Measurements from ENCODE around the gene THSD4. TPM values are rescaled to one million over a fixed set of nuclear protein-coding genes. Genes with fewer than 3 reads are reported as not detected.
"Not testable (repeated sequence)": the region's sequence is repeated elsewhere in the genome, so short reads cannot be mapped to it uniquely, and the experiment has no call there.

Gene THSD4
- total RNA-seq, 2 donors from 2014 or later, result not detected

DNA sequence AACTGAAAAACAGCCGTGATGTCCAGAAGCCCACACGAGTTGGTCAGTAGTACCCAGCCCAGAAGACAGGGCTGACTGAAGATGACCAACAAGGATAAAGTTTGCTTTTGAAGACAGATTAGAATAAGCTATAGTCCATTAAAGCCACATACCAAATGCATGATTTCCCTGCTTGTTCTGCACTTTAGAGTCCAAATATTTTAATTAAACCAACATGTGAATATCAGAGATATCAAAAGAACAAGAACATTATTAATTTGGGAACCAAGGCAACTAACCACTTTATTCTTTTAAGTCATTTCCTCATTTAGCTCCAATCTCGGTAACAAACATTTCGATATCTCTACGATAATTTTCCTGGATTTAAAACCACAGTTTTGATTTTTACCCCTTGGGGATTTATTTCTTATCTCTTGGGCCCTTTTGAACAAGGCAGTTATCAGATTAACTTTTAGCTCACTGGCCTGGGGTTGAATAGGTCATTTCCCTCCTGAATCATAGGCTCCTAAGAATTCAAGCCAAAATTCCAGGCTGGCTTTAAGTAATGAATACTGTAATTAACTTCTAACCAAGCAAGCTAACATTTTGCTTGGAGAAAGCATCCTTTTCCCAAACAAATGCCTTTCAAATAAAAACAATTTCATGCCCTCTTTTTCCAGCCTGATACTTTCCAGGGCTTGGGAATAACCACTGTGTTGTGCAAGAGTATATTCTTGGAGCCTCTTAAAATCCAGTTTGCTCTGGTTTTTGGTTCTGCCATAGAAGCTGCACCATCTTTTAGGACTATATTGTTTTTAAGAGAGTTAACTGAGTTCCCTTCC is 592.2 kb downstream of the THSD4 start:
- Mint-ChIP-seq H3K36me3 (no peaks in the 10 kb centered on the region), H3K27ac (no peak overlapping the region), H3K4me1 (ENCODE audit: low read depth in 2 of 2) (no peaks in the 10 kb centered on the region), H3K27me3 (peaks cover 31 to 37% of the 10 kb centered on the region in 2 donors), H3K4me3 (no peak overlapping the region), H3K9me3 (no peaks in the 10 kb centered on the region)
- ATAC-seq (no peak), DNase-seq (ENCODE audit: low spot score) (no peak)

DNA sequence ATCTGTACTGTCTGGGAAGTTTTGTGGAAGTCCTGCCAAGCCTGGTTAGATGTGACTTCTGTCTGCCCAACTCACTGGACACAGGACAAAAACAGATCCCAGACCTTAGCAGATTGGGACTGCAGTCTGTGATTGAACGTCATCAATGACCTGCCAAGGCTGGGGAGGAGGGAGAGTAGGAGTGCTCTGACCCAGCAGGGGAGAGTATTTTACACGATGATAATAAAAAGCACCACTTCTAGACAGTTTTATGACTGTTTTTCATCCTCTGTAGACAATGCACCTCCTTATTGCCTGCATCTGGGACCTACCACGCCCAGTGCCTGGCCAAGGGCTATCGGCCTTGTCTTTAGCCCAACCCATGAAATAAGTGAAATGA is 592.8 kb downstream of the THSD4 start:
- Mint-ChIP-seq H3K36me3 (no peaks in the 10 kb centered on the region), H3K27ac (no peak overlapping the region), H3K4me3 (no peak overlapping the region), H3K9me3 (no peaks in the 10 kb centered on the region), H3K27me3 (peaks cover 33 to 40% of the 10 kb centered on the region in 2 donors), H3K4me1 (ENCODE audit: low read depth in 2 of 2) (no peaks in the 10 kb centered on the region)
- DNase-seq (ENCODE audit: low spot score) (no peak), ATAC-seq (no peak)

DNA sequence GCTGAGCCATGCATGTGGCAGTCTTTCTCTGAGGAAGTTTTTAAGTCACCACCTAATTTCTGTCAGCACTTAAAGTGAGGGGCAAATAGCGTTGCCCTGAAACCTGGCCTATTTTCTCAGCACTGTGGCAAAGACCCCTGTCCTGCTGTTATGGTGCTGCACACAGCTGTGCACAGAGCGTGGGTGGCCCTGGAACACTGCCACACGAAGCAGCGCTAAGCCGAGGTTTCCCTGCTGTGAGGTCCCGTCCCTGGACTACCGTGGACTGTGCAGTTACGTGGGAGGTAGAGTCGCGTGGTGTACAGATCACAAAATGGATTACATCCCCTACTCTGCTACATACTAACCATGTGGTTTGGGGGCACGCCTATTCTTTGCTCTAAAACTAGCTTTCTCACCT is 593.5 kb downstream of the THSD4 start:
- Mint-ChIP-seq H3K36me3 (no peaks in the 10 kb centered on the region), H3K4me3 (no peak overlapping the region), H3K27me3 (peaks cover 33 to 40% of the 10 kb centered on the region in 2 donors), H3K9me3 (no peaks in the 10 kb centered on the region), H3K27ac (no peak overlapping the region), H3K4me1 (ENCODE audit: low read depth in 2 of 2) (no peaks in the 10 kb centered on the region)
- DNase-seq (ENCODE audit: low spot score), result no peak
- no peak for ATAC-seq

DNA sequence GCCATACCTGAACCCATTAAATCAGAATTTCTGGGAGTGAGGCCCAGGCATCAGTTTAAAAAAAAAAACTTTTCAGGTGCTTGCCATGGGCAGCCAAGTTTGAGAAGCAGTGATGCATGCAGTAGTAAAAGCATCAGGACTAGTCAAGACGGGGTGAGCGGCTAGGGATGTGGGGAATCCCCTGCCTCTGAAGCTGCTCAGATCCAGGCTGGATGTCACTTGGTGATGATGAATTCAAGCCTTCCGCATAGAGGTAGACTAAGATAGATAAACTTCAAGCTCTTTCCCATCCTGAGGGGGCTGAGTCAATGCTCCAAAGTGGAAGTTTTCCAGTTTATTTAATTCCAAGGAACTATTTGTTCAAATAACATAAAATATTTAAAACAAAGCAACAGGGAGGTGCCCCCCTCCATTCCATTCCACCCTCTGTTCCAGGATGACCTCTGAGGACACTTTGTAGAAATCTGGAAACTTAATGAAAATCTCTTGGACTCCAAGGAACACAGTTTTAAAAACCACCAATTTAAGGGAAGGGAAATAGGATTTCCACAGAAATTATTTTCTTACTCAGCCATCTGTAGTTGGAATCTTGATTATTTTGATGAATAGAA is 594.6 kb downstream of the THSD4 start:
- no peaks in the 10 kb centered on the region for H3K36me3 Mint-ChIP-seq
- H3K27ac Mint-ChIP-seq, result no peak overlapping the region
- no peak for ATAC-seq
- DNase-seq (ENCODE audit: low spot score), result no peak
- no peaks in the 10 kb centered on the region for H3K9me3 Mint-ChIP-seq
- no peaks in the 10 kb centered on the region for H3K4me1 Mint-ChIP-seq (ENCODE audit: low read depth in 2 of 2)
- peaks cover 33 to 35% of the 10 kb centered on the region in 2 donors for H3K27me3 Mint-ChIP-seq
- no peak overlapping the region for H3K4me3 Mint-ChIP-seq

DNA sequence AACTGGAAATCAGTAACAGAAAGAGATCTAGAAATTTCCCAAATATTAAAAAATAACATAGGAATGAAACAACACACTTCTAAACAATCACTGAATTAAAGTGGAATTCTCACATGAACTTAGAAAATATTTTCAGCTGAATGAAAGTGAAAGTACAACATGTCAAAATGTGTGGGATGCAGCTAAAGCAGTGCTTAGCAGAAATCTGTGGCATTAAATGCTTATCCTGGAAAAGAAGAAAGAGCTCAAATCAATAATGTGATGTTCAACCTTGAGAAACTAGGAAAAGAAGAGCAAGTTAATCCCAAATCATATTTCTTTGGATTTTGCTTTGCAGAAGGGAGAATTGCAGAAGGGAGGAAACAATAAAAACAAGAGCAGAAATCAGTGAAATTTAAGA is 596.9 kb downstream of the THSD4 start:
- peaks cover 18 to 19% of the 10 kb centered on the region in 2 donors for H3K27me3 Mint-ChIP-seq
- no peak overlapping the region for H3K27ac Mint-ChIP-seq
- H3K36me3 Mint-ChIP-seq, result no peaks in the 10 kb centered on the region
- no peaks in the 10 kb centered on the region for H3K9me3 Mint-ChIP-seq
- no peak for ATAC-seq
- H3K4me1 Mint-ChIP-seq (ENCODE audit: low read depth in 2 of 2), result no peaks in the 10 kb centered on the region
- H3K4me3 Mint-ChIP-seq, result no peak overlapping the region
- no peak for DNase-seq (ENCODE audit: low spot score)

DNA sequence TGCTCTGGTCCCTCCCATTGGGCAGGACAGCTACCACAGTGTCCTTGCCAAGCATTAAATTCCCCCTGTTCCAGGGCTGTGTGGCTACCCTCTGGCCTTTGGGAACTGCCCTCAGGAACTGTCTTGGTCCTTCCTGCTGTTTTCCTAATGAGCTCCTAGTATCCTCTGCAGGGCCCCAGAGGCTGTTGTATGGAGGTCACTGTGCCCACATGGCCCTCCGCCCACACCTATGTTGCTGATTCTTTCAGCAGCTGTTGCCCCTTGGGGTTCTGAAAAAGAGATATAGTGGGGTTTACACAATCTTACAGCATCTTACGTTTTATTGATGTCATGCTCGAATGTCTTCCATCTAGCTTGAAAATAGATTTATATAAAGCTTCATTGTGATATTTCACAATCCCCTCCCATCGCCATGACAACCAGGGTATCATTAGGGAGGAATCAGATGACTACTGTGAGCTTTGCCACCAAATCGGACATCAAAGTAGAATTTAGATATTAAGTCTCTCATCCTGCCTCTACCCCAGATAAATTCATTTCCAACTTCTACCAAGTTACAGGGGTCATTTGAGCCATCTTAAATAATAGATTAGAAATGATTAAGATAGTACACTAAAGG is 598.0 kb downstream of the THSD4 start:
- no peaks in the 10 kb centered on the region for H3K9me3 Mint-ChIP-seq
- H3K4me3 Mint-ChIP-seq, result no peak overlapping the region
- DNase-seq (ENCODE audit: low spot score) (no peak), ATAC-seq (no peak)
- peaks cover 21 to 27% of the 10 kb centered on the region in 2 donors for H3K27me3 Mint-ChIP-seq
- H3K36me3 Mint-ChIP-seq, result no peaks in the 10 kb centered on the region
- no peaks in the 10 kb centered on the region for H3K4me1 Mint-ChIP-seq (ENCODE audit: low read depth in 2 of 2)
- H3K27ac Mint-ChIP-seq, result no peak overlapping the region

DNA sequence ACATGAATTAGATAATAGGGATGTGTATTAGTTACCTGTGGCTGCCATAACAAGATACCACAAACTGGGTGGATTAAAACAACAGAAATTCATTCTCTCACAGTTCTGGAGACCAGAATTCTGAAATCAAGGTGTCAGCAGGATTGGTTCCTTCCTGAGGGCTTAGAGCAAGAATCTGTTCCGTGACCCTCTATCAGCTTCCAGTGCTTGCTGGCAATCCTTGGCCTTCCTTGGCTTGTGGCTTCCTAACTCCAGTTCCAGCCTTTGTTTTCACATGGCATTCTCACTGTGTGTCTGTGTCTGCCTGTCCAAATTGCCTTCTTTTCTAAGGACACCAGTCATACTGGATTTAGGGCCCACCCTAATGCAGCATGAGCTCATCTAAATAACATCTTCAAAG is 600.6 kb downstream of the THSD4 start:
- H3K27me3 Mint-ChIP-seq, result peaks cover 20 to 34% of the 10 kb centered on the region in 2 donors
- no peaks in the 10 kb centered on the region for H3K4me1 Mint-ChIP-seq (ENCODE audit: low read depth in 2 of 2)
- H3K9me3 Mint-ChIP-seq, result no peaks in the 10 kb centered on the region
- ATAC-seq (no peak), DNase-seq (ENCODE audit: low spot score) (no peak)
- no peaks in the 10 kb centered on the region for H3K36me3 Mint-ChIP-seq
- no peak overlapping the region for H3K4me3 Mint-ChIP-seq
- no peak overlapping the region for H3K27ac Mint-ChIP-seq

DNA sequence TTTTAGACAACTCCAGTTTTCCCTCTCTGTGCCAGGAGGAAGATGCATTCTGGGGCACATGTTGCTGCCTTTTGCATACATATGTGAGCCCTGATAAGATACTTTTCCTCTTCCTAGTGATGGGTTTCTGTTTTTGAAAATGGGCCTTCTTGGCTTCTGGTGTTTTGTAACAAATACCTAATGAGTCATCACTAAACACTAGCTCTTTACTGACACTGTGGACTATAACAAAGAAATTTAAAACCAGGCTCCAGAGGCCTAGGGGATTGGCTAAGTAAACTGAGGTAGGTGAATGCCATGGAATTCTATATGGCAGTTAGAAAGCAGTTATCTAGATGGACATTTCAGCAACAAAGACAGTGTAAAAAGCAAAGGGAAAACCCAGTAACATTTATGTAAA is 601.7 kb downstream of the THSD4 start:
- no peaks in the 10 kb centered on the region for H3K36me3 Mint-ChIP-seq
- H3K27me3 Mint-ChIP-seq, result peaks cover 17 to 24% of the 10 kb centered on the region in 2 donors
- no peaks in the 10 kb centered on the region for H3K4me1 Mint-ChIP-seq (ENCODE audit: low read depth in 2 of 2)
- H3K27ac Mint-ChIP-seq, result no peak overlapping the region
- ATAC-seq (no peak), DNase-seq (ENCODE audit: low spot score) (no peak)
- H3K9me3 Mint-ChIP-seq, result no peaks in the 10 kb centered on the region
- H3K4me3 Mint-ChIP-seq, result no peak overlapping the region

DNA sequence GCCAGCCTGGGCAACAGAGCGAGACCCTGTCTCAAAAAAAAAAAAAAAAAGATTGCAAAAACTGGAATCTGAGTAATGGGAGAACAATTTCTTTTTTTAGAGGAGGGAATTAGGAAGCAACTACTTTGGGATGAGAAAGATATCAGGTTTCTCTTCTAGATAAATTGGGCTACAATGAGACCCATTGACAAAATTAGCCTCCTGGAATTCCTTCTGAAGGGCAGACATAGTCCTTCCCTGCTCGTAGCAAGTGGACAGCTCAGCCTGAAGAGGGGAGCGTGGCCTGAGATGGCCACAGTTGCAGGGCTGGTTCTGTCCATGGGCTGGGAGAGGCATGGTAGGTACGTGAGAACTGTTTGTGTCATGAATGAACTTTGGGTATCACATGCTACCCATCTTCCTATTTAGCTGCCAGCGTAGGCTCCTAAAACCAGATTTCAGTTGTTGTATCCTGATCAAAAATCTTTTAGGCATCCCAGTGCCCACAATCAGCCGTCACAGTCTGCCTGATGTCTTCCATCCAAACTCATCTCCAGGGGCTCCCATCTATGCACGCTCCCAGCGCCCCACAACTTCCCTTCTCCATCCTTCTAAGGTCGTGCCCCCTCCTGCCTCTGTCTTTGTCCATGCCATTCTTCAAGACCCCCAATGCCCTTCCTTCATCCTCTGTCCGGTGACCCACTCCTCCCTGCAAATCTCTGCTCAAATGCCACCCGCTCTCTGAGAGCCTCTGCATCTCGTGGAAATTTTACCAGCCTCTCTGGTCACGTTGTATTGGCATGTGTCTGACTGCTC is 603.0 kb downstream of the THSD4 start:
- Mint-ChIP-seq H3K4me3 (no peak overlapping the region), H3K36me3 (no peaks in the 10 kb centered on the region), H3K9me3 (no peaks in the 10 kb centered on the region), H3K27me3 (peaks cover 13 to 20% of the 10 kb centered on the region in 2 donors), H3K27ac (no peak overlapping the region), H3K4me1 (ENCODE audit: low read depth in 2 of 2) (no peaks in the 10 kb centered on the region)
- ATAC-seq (peak in 1 of 2 donors; percentile 57), DNase-seq (ENCODE audit: low spot score) (no peak)

DNA sequence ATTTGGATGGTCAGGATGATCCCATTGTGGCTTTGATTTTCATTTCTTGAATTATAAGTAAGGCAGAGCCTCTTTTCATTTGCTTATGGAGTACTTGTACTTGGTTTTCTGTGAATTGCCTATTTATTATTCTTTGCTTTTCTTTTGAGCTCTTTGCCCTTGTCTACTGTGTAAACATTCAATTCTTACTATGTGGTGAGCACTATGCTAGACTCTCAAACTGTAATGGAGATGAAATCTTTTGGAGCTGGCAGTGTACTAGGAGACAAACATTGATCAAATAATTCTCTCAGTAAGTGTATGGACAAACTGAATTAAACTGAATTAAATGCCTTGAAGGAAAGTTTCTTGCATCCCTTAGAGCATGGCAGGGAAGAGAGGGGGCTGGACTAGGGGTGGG is 608.1 kb downstream of the THSD4 start:
- H3K36me3 Mint-ChIP-seq, result no peaks in the 10 kb centered on the region
- no peak for DNase-seq (ENCODE audit: low spot score)
- H3K9me3 Mint-ChIP-seq, result no peaks in the 10 kb centered on the region
- no peak overlapping the region for H3K4me3 Mint-ChIP-seq
- no peak for ATAC-seq
- H3K4me1 Mint-ChIP-seq (ENCODE audit: low read depth in 2 of 2), result no peaks in the 10 kb centered on the region
- H3K27ac Mint-ChIP-seq, result no peak overlapping the region
- H3K27me3 Mint-ChIP-seq, result peaks cover 14 to 15% of the 10 kb centered on the region in 2 donors

DNA sequence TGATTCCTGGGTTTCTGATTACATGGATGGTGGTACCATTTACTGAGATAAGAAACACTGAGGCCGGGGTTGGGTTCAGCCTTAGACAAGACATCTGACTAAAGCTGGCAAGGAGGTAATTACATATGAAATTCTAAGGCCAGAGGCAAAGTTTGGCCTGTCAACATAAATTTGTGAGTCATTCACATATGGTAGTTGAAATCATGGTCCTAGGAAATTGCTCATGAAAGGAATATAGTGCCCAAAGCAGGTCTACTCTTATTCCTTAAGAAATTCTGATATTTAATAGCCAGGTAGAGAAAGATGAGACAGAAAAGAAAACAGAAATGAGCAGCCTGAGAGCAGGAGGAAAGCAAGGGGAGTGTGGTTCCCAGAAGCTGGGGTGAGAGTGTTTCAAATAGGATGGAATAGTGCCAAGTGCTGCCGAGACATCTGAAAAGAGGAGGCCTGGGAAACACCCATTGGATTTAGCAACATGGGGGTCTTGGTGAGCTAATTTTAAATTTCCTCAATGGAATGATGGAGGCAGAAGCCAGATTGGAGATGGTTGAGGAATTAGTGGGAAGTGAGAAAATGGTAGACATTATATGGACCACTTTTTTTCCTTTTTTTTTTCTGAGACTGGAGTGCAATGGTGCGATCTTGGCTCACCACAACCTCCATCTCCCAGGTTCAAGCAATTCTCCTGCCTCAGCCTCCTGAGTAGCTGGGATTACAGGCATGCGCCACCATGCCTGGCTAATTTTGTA is 610.1 kb downstream of the THSD4 start:
- not testable (repeated sequence) for H3K9me3 Mint-ChIP-seq; H3K4me3 Mint-ChIP-seq; DNase-seq (ENCODE audit: low spot score); H3K4me1 Mint-ChIP-seq (ENCODE audit: low read depth in 2 of 2); ATAC-seq; H3K36me3 Mint-ChIP-seq; H3K27ac Mint-ChIP-seq
- H3K27me3 Mint-ChIP-seq, result peaks cover 8 to 11% of the 10 kb centered on the region in 2 donors

DNA sequence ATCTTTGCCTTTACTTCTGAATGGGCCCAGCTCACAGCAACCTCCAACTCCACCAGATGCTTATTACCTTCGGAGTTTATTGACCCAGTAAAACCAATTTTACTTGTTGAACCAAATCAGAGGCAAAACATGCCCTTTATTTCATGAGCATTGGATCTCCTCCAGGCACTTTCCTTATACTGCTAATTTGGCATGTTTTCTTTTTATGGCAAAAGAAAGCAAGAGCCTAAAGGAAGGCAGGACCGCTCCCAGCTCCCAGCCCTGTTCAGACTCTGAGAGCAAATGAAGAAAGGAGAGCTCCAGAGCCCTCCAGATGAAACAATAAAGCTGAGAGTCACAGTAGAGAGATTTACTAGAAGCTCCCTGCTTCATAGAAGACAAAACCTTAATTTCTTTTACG is 613.6 kb downstream of the THSD4 start:
- Mint-ChIP-seq H3K27ac (no peak overlapping the region), H3K4me3 (no peak overlapping the region), H3K9me3 (no peaks in the 10 kb centered on the region), H3K4me1 (ENCODE audit: low read depth in 2 of 2) (no peaks in the 10 kb centered on the region), H3K36me3 (no peaks in the 10 kb centered on the region), H3K27me3 (peaks cover 7 to 13% of the 10 kb centered on the region in 2 donors)
- ATAC-seq (no peak), DNase-seq (ENCODE audit: low spot score) (no peak)

DNA sequence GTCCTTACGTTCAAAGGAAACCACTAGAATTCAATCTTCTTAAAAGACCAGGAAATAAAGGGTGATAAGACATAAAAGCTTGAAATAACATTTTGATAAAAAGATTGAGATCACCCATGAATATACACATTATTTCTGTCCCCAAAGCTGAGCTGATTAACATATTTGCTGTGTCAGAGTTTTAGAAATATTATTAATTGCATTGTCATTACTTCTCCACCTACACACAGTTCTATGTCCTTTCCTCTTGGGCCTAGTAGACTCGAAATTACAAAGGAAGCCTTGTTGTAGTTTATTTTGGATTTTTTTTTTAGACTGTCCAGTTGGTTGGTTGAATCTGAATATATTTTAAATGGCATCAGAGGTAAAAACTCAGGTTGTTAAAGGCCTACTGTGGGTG is 614.0 kb downstream of the THSD4 start:
- H3K9me3 Mint-ChIP-seq, result no peaks in the 10 kb centered on the region
- no peak for DNase-seq (ENCODE audit: low spot score)
- ATAC-seq, result no peak
- no peak overlapping the region for H3K4me3 Mint-ChIP-seq
- H3K4me1 Mint-ChIP-seq (ENCODE audit: low read depth in 2 of 2), result no peaks in the 10 kb centered on the region
- no peak overlapping the region for H3K27ac Mint-ChIP-seq
- no peaks in the 10 kb centered on the region for H3K36me3 Mint-ChIP-seq
- H3K27me3 Mint-ChIP-seq, result peaks cover 7 to 13% of the 10 kb centered on the region in 2 donors

All from natural killer cell treated with Interleukin-12 subunit alpha and Interleukin-12 subunit beta and Interleukin-15 and Interleukin-18, amount 100 ng/mL, for 72 hours (primary cell).